Measurements from ENCODE around the gene EHBP1.

Gene EHBP1

GRCh38 chr2:62716768-62717167 is 11.3 kb downstream of the EHBP1 start:
- no peak for TF ChIP-seq POLR2A (IDR thresholded peaks at IDR 0.05; ENCODE audit: low read depth, low read length)
- FAIRE-seq (no peak), DNase-seq (ENCODE audit: insufficient read length, low spot score) (no peak)

- no peak for FAIRE-seq
- no peak for DNase-seq (ENCODE audit: insufficient read length, low spot score)
- no peak for TF ChIP-seq POLR2A (IDR thresholded peaks at IDR 0.05; ENCODE audit: low read depth, low read length)
Observed at GRCh38 chr2:62717503-62718081, 12.1 kb downstream of the EHBP1 start.

GRCh38 chr2:62718225-62718822 is 12.8 kb downstream of the EHBP1 start:
- TF ChIP-seq POLR2A (IDR thresholded peaks at IDR 0.05; ENCODE audit: low read depth, low read length) = no peak
- FAIRE-seq (no peak), DNase-seq (ENCODE audit: insufficient read length, low spot score) (no peak)

- FAIRE-seq (no peak), DNase-seq (ENCODE audit: insufficient read length, low spot score) (no peak)
- TF ChIP-seq POLR2A (IDR thresholded peaks at IDR 0.05; ENCODE audit: low read depth, low read length) = no peak
Observed at GRCh38 chr2:62719757-62720156, 14.2 kb downstream of the EHBP1 start.

- FAIRE-seq (no peak), DNase-seq (ENCODE audit: insufficient read length, low spot score) (no peak)
- TF ChIP-seq POLR2A (IDR thresholded peaks at IDR 0.05; ENCODE audit: low read depth, low read length) = no peak
Observed at GRCh38 chr2:62722679-62723078, 17.2 kb downstream of the EHBP1 start.

- TF ChIP-seq POLR2A (IDR thresholded peaks at IDR 0.05; ENCODE audit: low read depth, low read length) = no peak
- no peak for DNase-seq (ENCODE audit: insufficient read length, low spot score)
- no peak for FAIRE-seq
Observed at GRCh38 chr2:62723253-62723652, 17.7 kb downstream of the EHBP1 start.

- DNase-seq (ENCODE audit: insufficient read length, low spot score) = no peak
- TF ChIP-seq POLR2A (IDR thresholded peaks at IDR 0.05; ENCODE audit: low read depth, low read length) = no peak
- FAIRE-seq = peak; percentile 45
Observed at GRCh38 chr2:62724106-62724505, 18.6 kb downstream of the EHBP1 start.

- FAIRE-seq (peak; percentile 38), DNase-seq (ENCODE audit: insufficient read length, low spot score) (peak; percentile 21)
- TF ChIP-seq POLR2A (IDR thresholded peaks at IDR 0.05; ENCODE audit: low read depth, low read length) = no peak
Observed at GRCh38 chr2:62724886-62725711, 19.6 kb downstream of the EHBP1 start.

- FAIRE-seq (no peak), DNase-seq (ENCODE audit: insufficient read length, low spot score) (no peak)
- no peak for TF ChIP-seq POLR2A (IDR thresholded peaks at IDR 0.05; ENCODE audit: low read depth, low read length)
Observed at GRCh38 chr2:62725712-62726055, 20.2 kb downstream of the EHBP1 start.

GRCh38 chr2:62727259-62727867 is 21.9 kb downstream of the EHBP1 start:
- FAIRE-seq (no peak), DNase-seq (ENCODE audit: insufficient read length, low spot score) (no peak)
- TF ChIP-seq POLR2A (IDR thresholded peaks at IDR 0.05; ENCODE audit: low read depth, low read length) = no peak

- no peak for FAIRE-seq
- DNase-seq (ENCODE audit: insufficient read length, low spot score) = no peak
- no peak for TF ChIP-seq POLR2A (IDR thresholded peaks at IDR 0.05; ENCODE audit: low read depth, low read length)
Observed at GRCh38 chr2:62727876-62728566, 22.5 kb downstream of the EHBP1 start.

GRCh38 chr2:62731275-62731674 is 25.8 kb downstream of the EHBP1 start:
- no peak for DNase-seq (ENCODE audit: insufficient read length, low spot score)
- FAIRE-seq = no peak
- no peak for TF ChIP-seq POLR2A (IDR thresholded peaks at IDR 0.05; ENCODE audit: low read depth, low read length)

- DNase-seq (ENCODE audit: insufficient read length, low spot score) (no peak), FAIRE-seq (no peak)
- TF ChIP-seq POLR2A (IDR thresholded peaks at IDR 0.05; ENCODE audit: low read depth, low read length) = no peak
Observed at GRCh38 chr2:62732262-62732777, 26.8 kb downstream of the EHBP1 start.

GRCh38 chr2:62733546-62733945 is 28.0 kb downstream of the EHBP1 start:
- no peak for FAIRE-seq
- DNase-seq (ENCODE audit: insufficient read length, low spot score) = no peak
- TF ChIP-seq POLR2A (IDR thresholded peaks at IDR 0.05; ENCODE audit: low read depth, low read length) = no peak

Measured in H54 (cell line).